T-helper 2 cell treated with Interferon-gamma antibody and Interleukin-4, amounts not matched to agents 5 μg/mL and 100 μg/mL, for 36 hours (primary cell): ENCODE measurements around the gene CPD.
"Not testable (repeated sequence)": the region's sequence is repeated elsewhere in the genome, so short reads cannot be mapped to it uniquely, and the experiment has no call there.

Experiments used
- DNase-seq: peaks from one replicate; pipeline ENCODE4 v3.0.0; 2021; ENCODE audit warnings: low spot score
- H3K27ac Mint-ChIP-seq: one replicate; pipeline ENCODE4 v1.8.0; 2021; ENCODE audit warnings: mild to moderate bottlenecking, mixed read lengths
- H3K27me3 Mint-ChIP-seq: one replicate; pipeline ENCODE4 v1.8.0; 2021; ENCODE audit warnings: low read depth, mixed read lengths
- H3K36me3 Mint-ChIP-seq: one replicate; pipeline ENCODE4 v1.8.0; 2021; ENCODE audit warnings: low read depth, mixed read lengths
- H3K4me1 Mint-ChIP-seq: one replicate; pipeline ENCODE4 v1.8.0; 2021; ENCODE audit warnings: low read depth, mixed read lengths
- H3K4me3 Mint-ChIP-seq: one replicate; pipeline ENCODE4 v1.8.0; 2022; ENCODE audit warnings: mild to moderate bottlenecking, moderate library complexity, mixed read lengths
- H3K9me3 Mint-ChIP-seq: one replicate; pipeline ENCODE4 v1.8.0; 2021; ENCODE audit warnings: mixed read lengths

CPD gene

GRCh38 chr17:30388321-30389179 is 9.8 kb downstream of the CPD start:
- no peaks in the 10 kb centered on the region for H3K9me3 Mint-ChIP-seq
- no peak for DNase-seq
- peaks cover 10% of the 10 kb centered on the region for H3K36me3 Mint-ChIP-seq
- H3K27ac Mint-ChIP-seq = no peak overlapping the region
- peaks cover 1% of the 10 kb centered on the region for H3K4me1 Mint-ChIP-seq
- no peak overlapping the region for H3K4me3 Mint-ChIP-seq
- H3K27me3 Mint-ChIP-seq = no peaks in the 10 kb centered on the region

DNA sequence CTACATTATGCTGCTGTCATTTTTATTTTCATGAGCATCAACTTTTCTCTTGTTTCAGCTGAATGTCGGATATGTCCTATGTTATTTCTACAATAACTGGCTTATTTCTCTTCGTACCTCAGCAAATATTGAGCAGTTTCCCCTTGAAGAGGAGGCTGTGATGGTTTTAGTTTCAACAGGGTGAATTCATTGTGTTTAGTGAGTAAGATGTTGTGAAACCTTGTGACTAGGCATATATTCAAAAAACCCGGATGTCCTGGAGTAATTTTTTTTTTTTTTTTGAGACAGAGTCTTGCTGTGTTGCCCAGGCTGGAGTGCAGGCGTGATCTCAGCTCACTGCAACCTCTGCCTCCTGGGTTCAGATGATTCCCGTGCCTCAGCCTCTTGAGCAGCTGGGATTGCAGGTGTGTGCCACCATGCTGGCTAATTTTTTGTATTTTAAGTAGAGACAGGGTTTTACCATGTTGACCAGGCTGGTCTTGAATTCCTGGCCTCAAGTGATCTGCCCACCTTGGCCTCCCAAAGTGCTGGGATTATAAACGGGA is 11.1 kb downstream of the CPD start:
- Mint-ChIP-seq H3K4me3 (no peak overlapping the region), H3K4me1 (no peaks in the 10 kb centered on the region), H3K9me3 (no peaks in the 10 kb centered on the region), H3K27ac (no peak overlapping the region), H3K36me3 (peaks cover 10% of the 10 kb centered on the region), H3K27me3 (no peaks in the 10 kb centered on the region)
- no peak for DNase-seq

GRCh38 chr17:30391534-30391933 is 12.8 kb downstream of the CPD start:
- no peak overlapping the region for H3K27ac Mint-ChIP-seq
- no peaks in the 10 kb centered on the region for H3K4me1 Mint-ChIP-seq
- no peaks in the 10 kb centered on the region for H3K9me3 Mint-ChIP-seq

GRCh38 chr17:30393491-30393890 is 14.8 kb downstream of the CPD start:
- peaks cover 6% of the 10 kb centered on the region for H3K36me3 Mint-ChIP-seq

More at GRCh38 chr17:30391534-30391933, 12.8 kb downstream of the CPD start:
- peaks cover 6% of the 10 kb centered on the region for H3K36me3 Mint-ChIP-seq
- H3K4me3 Mint-ChIP-seq = no peak overlapping the region
- DNase-seq = no peak
- no peaks in the 10 kb centered on the region for H3K27me3 Mint-ChIP-seq

GRCh38 chr17:30393911-30394867 is 15.5 kb downstream of the CPD start:
- Mint-ChIP-seq H3K27me3 (no peaks in the 10 kb centered on the region), H3K27ac (no peak overlapping the region), H3K9me3 (no peaks in the 10 kb centered on the region), H3K36me3 (peaks cover 6% of the 10 kb centered on the region), H3K4me1 (no peaks in the 10 kb centered on the region), H3K4me3 (no peak overlapping the region)
- no peak for DNase-seq

More at GRCh38 chr17:30393491-30393890, 14.8 kb downstream of the CPD start:
- no peak overlapping the region for H3K4me3 Mint-ChIP-seq
- DNase-seq = no peak
- no peak overlapping the region for H3K27ac Mint-ChIP-seq
- H3K4me1 Mint-ChIP-seq = no peaks in the 10 kb centered on the region
- H3K27me3 Mint-ChIP-seq = no peaks in the 10 kb centered on the region
- H3K9me3 Mint-ChIP-seq = no peaks in the 10 kb centered on the region

GRCh38 chr17:30395398-30396022 is 16.8 kb downstream of the CPD start:
- Mint-ChIP-seq H3K4me3 (no peak overlapping the region), H3K4me1 (no peaks in the 10 kb centered on the region), H3K36me3 (peaks cover 1% of the 10 kb centered on the region), H3K9me3 (no peaks in the 10 kb centered on the region), H3K27me3 (no peaks in the 10 kb centered on the region), H3K27ac (no peak overlapping the region)
- DNase-seq = no peak

- Mint-ChIP-seq H3K36me3 (no peaks in the 10 kb centered on the region), H3K9me3 (no peaks in the 10 kb centered on the region), H3K4me1 (peaks cover 3% of the 10 kb centered on the region), H3K27ac (no peak overlapping the region), H3K4me3 (no peak overlapping the region), H3K27me3 (no peaks in the 10 kb centered on the region)
- DNase-seq = no peak
Observed at GRCh38 chr17:30396129-30396528, 17.4 kb downstream of the CPD start.

DNA sequence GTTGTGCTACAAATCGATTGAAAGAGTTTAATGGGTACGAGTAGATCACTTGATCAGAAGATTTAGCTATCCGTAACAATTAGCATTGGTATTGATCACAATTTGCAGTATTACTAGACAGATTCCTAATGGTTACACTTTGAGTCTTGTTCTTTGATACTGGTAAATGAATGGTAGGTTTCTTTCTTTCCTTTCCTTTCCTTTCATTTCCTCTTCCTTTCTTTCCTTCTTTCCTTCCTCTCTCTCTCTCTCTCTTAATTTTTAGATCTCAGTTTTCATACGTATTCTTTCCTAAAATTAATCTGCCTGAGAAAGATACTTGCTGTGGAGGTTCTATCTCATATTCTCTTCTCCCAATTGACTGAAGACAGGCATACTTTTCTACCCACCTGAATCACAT is 17.9 kb downstream of the CPD start:
- Mint-ChIP-seq H3K27ac (no peak overlapping the region), H3K4me3 (no peak overlapping the region), H3K4me1 (peaks cover 4% of the 10 kb centered on the region), H3K9me3 (no peaks in the 10 kb centered on the region), H3K27me3 (no peaks in the 10 kb centered on the region), H3K36me3 (no peaks in the 10 kb centered on the region)
- DNase-seq = no peak

GRCh38 chr17:30398328-30399041 is 19.8 kb downstream of the CPD start:
- Mint-ChIP-seq H3K4me1 (peaks cover 4% of the 10 kb centered on the region), H3K4me3 (no peak overlapping the region), H3K36me3 (peaks cover 8% of the 10 kb centered on the region), H3K27ac (no peak overlapping the region), H3K9me3 (no peaks in the 10 kb centered on the region), H3K27me3 (no peaks in the 10 kb centered on the region)
- no peak for DNase-seq

- Mint-ChIP-seq H3K4me1 (peaks cover 7% of the 10 kb centered on the region), H3K9me3 (no peaks in the 10 kb centered on the region), H3K27me3 (no peaks in the 10 kb centered on the region), H3K36me3 (peaks cover 11% of the 10 kb centered on the region), H3K27ac (no peak overlapping the region), H3K4me3 (no peak overlapping the region)
- no peak for DNase-seq
Observed at GRCh38 chr17:30401097-30401496, 22.4 kb downstream of the CPD start.

DNA sequence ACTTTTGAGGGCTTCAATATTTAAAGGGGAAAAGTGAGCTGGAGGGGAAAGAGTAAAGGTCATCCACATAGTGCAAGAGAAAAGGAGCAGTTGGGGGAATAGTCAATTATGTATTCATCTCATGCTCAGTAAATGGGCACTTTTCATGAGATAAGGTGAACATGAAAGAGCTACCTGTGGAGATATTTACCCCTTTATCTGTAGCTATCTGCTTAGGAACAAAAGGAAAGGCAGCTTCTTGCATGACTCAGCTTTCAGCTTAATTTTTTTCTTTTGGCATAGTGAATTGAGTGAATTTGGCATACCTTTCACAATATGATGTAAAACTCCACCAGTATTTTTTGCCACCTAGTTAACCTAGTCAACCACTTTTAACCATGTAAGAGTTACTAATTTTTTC is 26.4 kb downstream of the CPD start:
- DNase-seq = no peak
- Mint-ChIP-seq H3K27me3 (no peaks in the 10 kb centered on the region), H3K4me1 (peaks cover 7% of the 10 kb centered on the region), H3K27ac (no peak overlapping the region), H3K4me3 (no peak overlapping the region), H3K9me3 (no peaks in the 10 kb centered on the region), H3K36me3 (peaks cover 11% of the 10 kb centered on the region)

- DNase-seq, H3K27ac Mint-ChIP-seq, H3K27me3 Mint-ChIP-seq, H3K36me3 Mint-ChIP-seq, H3K9me3 Mint-ChIP-seq, H3K4me3 Mint-ChIP-seq, H3K4me1 Mint-ChIP-seq: not testable (repeated sequence)
Observed at GRCh38 chr17:30410627-30411026, 31.9 kb downstream of the CPD start.

DNA sequence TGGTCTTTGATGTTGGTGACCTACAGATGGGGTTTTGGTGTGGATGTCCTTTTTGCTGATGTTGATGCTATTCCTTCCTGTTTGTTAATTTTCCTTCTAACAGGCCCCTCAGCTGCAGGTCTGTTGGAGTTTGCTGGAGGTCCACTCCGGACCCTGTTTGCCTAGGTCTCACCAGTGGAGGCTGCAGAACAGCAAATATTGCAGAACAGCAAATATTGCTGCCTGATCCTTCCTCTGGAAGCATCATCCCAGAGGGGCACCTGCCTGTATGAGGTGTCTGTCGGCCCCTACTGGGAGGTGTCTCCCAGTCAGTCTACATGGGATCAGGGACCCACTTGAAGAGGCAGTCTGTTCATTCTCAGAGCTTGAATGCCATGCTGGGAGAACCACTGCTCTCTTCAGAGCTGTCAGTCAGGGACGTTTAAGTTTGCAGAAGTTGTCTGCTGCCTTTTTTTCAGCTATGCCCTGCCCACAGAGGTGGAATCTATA is 33.3 kb downstream of the CPD start:
- H3K4me1 Mint-ChIP-seq, H3K27ac Mint-ChIP-seq, H3K9me3 Mint-ChIP-seq, DNase-seq, H3K4me3 Mint-ChIP-seq, H3K36me3 Mint-ChIP-seq, H3K27me3 Mint-ChIP-seq: not testable (repeated sequence)
